ENCODE results near the gene FAM161B. TPM values are rescaled to one million over a fixed set of nuclear protein-coding genes. Genes with fewer than 3 reads are reported as not detected.

Gene FAM161B
- total RNA-seq, 4 donors from 2014 or later: 0.29 to 10.0 (median 4.9) TPM

DNA sequence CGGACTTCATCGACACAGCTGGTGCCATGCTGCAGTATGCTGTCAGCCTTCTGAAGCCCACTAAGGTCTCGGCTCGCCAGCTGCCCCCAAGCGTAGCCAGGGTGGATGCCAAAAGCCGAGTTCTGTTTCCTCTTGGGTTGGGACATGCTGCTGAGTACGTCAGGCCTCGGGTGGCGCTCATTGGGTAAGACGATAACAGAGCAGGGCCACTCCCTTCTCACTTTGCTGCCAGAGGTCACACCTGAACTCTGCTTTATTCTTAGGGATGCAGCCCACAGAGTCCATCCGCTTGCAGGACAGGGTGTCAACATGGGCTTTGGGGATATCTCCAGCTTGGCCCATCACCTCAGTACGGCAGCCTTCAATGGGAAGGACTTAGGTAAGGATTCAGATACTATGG, 11.3 kb upstream of the FAM161B start:
- Histone ChIP-seq H3K4me1 (no peaks in the 10 kb centered on the region), H3K4me3 (no peak overlapping the region), H3K9me3 (no peaks in the 10 kb centered on the region), H3K27me3 (no peaks in the 10 kb centered on the region), H3K27ac (no peak overlapping the region), H3K36me3 (no peaks in the 10 kb centered on the region)
- no peak for DNase-seq
- intact Hi-C loops (cut with DNase I; ENCODE audit: low total_unique reads): no loop called here
- no peak for TF ChIP-seq POLR2A (IDR thresholded peaks at IDR 0.05)
- TF ChIP-seq, protein P1, sequence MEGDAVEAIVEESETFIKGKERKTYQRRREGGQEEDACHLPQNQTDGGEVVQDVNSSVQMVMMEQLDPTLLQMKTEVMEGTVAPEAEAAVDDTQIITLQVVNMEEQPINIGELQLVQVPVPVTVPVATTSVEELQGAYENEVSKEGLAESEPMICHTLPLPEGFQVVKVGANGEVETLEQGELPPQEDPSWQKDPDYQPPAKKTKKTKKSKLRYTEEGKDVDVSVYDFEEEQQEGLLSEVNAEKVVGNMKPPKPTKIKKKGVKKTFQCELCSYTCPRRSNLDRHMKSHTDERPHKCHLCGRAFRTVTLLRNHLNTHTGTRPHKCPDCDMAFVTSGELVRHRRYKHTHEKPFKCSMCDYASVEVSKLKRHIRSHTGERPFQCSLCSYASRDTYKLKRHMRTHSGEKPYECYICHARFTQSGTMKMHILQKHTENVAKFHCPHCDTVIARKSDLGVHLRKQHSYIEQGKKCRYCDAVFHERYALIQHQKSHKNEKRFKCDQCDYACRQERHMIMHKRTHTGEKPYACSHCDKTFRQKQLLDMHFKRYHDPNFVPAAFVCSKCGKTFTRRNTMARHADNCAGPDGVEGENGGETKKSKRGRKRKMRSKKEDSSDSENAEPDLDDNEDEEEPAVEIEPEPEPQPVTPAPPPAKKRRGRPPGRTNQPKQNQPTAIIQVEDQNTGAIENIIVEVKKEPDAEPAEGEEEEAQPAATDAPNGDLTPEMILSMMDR (IDR thresholded peaks at IDR 0.05): no peak

DNA sequence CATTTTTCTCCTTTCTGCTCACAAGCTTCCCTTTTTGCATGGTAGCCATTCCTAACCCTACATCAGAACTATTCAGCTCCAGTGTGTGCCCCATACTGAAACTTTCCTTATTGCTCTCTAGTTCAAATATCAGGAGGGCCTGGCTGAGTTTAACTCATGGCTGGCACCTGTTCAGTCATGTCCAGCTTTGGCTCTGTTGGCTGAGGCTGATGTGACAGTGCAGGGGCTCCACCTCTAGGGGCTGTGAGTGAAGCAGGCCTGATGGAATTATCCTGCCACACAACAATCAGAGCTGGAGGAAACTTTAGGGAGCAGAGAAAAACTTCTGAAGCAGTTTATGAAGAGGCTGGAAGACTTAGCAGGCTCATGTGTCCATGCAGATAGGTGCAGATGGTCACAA, 8.7 kb upstream of the FAM161B start:
- no peak for TF ChIP-seq POLR2A (IDR thresholded peaks at IDR 0.05)
- TF ChIP-seq, protein P1 (IDR thresholded peaks at IDR 0.05): no peak
- H3K36me3 ChIP-seq: no peaks in the 10 kb centered on the region
- no peak overlapping the region for H3K4me3 ChIP-seq
- DNase-seq: no peak
- intact Hi-C loops (cut with DNase I; ENCODE audit: low total_unique reads): no loop called here
- H3K27me3 ChIP-seq: no peaks in the 10 kb centered on the region
- no peak overlapping the region for H3K27ac ChIP-seq
- no peaks in the 10 kb centered on the region for H3K4me1 ChIP-seq
- no peaks in the 10 kb centered on the region for H3K9me3 ChIP-seq

DNA sequence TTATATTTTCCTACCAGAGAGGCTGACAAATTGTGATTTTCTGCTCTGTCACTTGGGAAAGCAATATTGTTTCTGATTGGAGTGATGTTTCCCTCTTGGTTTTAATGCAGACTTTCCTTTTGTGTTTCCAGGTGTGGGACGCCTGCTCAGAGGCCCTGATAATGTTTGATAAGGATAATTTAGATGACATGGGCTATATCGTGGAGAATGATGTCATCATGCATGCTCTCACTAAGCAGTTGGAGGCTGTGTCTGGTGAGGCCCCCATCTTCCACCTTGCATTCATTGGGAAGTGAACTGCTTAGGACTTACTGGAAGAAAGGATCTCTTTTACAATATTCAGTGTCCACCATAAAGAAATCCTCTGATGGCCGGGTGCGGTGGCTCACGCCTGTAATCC, 5.8 kb upstream of the FAM161B start:
- Histone ChIP-seq H3K27ac (no peak overlapping the region), H3K4me1 (no peaks in the 10 kb centered on the region), H3K9me3 (no peaks in the 10 kb centered on the region), H3K36me3 (no peaks in the 10 kb centered on the region), H3K4me3 (no peak overlapping the region), H3K27me3 (no peaks in the 10 kb centered on the region)
- intact Hi-C loops (cut with DNase I; ENCODE audit: low total_unique reads): no loop called here
- no peak for DNase-seq
- TF ChIP-seq, protein P1 (IDR thresholded peaks at IDR 0.05): no peak
- no peak for TF ChIP-seq POLR2A (IDR thresholded peaks at IDR 0.05)

DNA sequence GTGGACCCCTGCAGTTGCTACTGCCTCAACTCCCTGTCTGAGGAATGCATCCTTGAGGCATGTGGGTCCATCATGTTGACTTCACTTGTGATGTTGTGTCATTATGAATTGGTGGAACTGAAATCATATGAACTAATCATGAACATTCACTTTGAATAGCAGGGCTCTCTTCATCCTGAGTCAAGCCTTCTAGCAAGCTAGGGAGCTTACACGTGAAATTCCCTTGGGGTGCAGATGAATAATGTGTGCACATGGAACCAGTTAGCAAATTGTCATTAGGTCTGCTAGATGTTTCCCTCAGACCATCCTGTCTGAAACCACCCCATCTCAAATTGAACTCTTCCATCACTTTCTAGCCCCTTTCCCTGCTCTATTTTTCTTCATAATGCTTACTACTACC, 3.8 kb upstream of the FAM161B start:
- Histone ChIP-seq H3K9me3 (no peaks in the 10 kb centered on the region), H3K36me3 (no peaks in the 10 kb centered on the region), H3K27ac (no peak overlapping the region), H3K4me1 (no peaks in the 10 kb centered on the region), H3K4me3 (no peak overlapping the region), H3K27me3 (no peaks in the 10 kb centered on the region)
- DNase-seq: no peak
- intact Hi-C loops (cut with DNase I; ENCODE audit: low total_unique reads): no loop called here
- no peak for TF ChIP-seq POLR2A (IDR thresholded peaks at IDR 0.05)
- TF ChIP-seq, protein P1 (IDR thresholded peaks at IDR 0.05): no peak

DNA sequence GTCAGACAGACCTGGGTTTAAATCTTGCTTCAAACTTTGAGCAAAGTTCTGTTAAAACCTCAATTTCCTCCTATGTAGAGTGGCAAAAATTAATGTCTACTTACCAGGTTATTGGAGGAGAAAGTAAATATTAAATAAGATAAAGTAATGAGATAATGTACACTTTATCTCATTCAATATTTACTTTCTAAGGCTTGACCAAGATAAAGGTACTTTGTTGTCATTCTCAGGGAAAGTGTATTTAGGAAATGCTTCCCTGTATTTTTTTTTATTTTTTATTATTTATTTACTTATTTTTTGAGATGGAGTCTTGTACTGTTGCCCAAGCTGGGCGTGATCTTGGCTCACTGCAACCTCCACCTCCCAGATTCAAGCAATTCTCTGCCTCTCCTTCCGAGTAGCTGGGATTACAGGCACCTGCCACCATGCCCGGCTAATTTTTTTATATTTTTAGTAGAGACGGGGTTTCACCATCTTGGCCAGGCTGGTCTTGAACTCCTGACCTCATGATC, 4.7 kb downstream of the FAM161B start:
- TF ChIP-seq, protein P1 (IDR thresholded peaks at IDR 0.05): no peak
- TF ChIP-seq POLR2A (IDR thresholded peaks at IDR 0.05): no peak
- Histone ChIP-seq H3K9me3 (no peaks in the 10 kb centered on the region), H3K27ac (no peak overlapping the region), H3K4me3 (no peak overlapping the region), H3K27me3 (no peaks in the 10 kb centered on the region), H3K36me3 (no peaks in the 10 kb centered on the region), H3K4me1 (no peaks in the 10 kb centered on the region)
- intact Hi-C loops (cut with DNase I; ENCODE audit: low total_unique reads): no loop called here
- DNase-seq: no peak
